ENCODE measurements around the gene UBE2Z. TPM values are rescaled to one million over a fixed set of nuclear protein-coding genes. Genes with fewer than 3 reads are reported as not detected.

UBE2Z gene
- total RNA-seq, 1 experiment from 2014 or later = 182 TPM

DNA sequence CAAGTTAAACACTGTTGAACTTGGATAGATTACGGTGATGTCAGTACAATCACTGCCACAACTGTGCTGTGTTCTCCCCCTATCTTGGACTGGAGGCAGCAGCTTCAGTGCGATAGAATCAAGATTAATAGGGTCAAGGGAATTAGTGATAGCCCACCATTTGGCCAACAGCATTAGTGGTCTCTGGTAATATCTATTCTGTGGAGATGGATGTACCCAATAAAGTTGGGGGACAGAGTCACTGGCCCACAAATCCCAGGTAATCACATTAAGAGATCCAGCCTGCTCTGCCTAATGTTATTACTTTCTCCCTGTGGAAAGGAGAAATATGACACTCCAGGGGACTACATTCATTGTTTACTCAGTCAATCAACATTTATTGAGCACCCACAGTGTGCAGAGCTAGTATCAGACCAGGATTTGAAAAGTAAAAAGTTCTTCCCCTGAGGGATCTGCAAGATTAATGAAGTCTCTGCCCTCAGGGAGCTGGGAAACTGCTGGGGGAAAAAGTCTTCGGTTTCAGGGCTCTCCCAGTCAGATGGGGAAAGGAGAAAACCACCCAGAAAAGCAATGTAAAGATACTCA lies 39.2 kb upstream of the UBE2Z start:
- H3K4me3 Mint-ChIP-seq (ENCODE audit: unreplicated experiment) = no peak overlapping the region
- intact Hi-C loops (cut with micrococcal nuclease; ENCODE audit: unreplicated experiment) = no loop called here
- H3K9me3 Mint-ChIP-seq (ENCODE audit: unreplicated experiment) = no peaks in the 10 kb centered on the region
- DNase-seq = no peak
- CTCF ChIA-PET = interaction anchor here (1.0 to 19.4 kb wide), 4 partner anchors 10 to 66 kb away, joined by 4 to 1184 read pairs (median 8); partner anchors contain the start of gene TTLL6
- peaks cover 21% of the 10 kb centered on the region for H3K36me3 Mint-ChIP-seq (ENCODE audit: insufficient read depth, unreplicated experiment)
- POLR2A ChIA-PET = no interaction called here
- H3K4me3 ChIP-seq (ENCODE audit: low read depth, low read length) = no peak overlapping the region
- peaks cover 54% of the 10 kb centered on the region for H3K4me1 Mint-ChIP-seq (ENCODE audit: low read depth, unreplicated experiment)
- no peaks in the 10 kb centered on the region for H3K27me3 Mint-ChIP-seq (ENCODE audit: insufficient read depth, unreplicated experiment)
- H3K36me3 ChIP-seq (ENCODE audit: control insufficient read depth, insufficient read depth, low read length) = peaks cover 3% of the 10 kb centered on the region
- H3K27ac Mint-ChIP-seq (ENCODE audit: unreplicated experiment) = peak overlapping the region; percentile 36
- H3K27me3 ChIP-seq (replicated peaks; ENCODE audit: control insufficient read depth, insufficient read depth, low read length) = no peaks in the 10 kb centered on the region
- no TSS peak for BruUV-seq (replicated peaks)
- TF ChIP-seq, protein P1, sequence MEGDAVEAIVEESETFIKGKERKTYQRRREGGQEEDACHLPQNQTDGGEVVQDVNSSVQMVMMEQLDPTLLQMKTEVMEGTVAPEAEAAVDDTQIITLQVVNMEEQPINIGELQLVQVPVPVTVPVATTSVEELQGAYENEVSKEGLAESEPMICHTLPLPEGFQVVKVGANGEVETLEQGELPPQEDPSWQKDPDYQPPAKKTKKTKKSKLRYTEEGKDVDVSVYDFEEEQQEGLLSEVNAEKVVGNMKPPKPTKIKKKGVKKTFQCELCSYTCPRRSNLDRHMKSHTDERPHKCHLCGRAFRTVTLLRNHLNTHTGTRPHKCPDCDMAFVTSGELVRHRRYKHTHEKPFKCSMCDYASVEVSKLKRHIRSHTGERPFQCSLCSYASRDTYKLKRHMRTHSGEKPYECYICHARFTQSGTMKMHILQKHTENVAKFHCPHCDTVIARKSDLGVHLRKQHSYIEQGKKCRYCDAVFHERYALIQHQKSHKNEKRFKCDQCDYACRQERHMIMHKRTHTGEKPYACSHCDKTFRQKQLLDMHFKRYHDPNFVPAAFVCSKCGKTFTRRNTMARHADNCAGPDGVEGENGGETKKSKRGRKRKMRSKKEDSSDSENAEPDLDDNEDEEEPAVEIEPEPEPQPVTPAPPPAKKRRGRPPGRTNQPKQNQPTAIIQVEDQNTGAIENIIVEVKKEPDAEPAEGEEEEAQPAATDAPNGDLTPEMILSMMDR (IDR thresholded peaks at IDR 0.05; ENCODE audit: insufficient read depth in 1 of 2, low read depth in 1 of 2, low read length in 1 of 2, severe bottlenecking in 1 of 2, unreplicated experiment in 1 of 2) = no peak
- no peaks in the 10 kb centered on the region for H3K9me3 ChIP-seq
- H3K4me1 ChIP-seq = peaks cover 54% of the 10 kb centered on the region

DNA sequence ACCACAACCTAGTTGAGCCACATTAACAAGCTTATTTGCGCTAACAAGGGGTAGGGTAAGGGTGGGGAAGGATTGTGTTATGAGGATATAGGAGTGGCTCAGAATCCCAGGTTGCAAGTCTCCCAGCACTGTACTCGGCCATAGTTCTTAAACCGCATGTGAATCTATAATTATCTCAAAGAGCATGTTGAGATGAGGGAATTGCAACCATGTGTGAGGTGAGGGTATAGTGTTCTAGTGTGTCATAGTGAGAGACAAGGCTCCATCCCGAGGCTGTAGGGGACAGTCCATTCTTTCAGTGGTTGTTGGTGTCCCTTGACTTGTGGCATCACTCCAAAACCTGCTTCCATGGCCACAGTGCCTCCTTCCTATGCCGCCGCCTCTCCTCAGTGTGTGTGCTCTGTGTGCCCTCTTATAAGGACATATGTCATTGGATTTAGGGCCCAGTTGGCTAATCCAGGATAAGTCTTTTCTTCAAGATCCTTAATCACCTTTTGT lies 38.3 kb upstream of the UBE2Z start:
- H3K4me1 Mint-ChIP-seq (ENCODE audit: low read depth, unreplicated experiment) = peaks cover 62% of the 10 kb centered on the region
- Histone ChIP-seq H3K36me3 (ENCODE audit: control insufficient read depth, insufficient read depth, low read length) (peaks cover 2% of the 10 kb centered on the region), H3K4me1 (peaks cover 54% of the 10 kb centered on the region), H3K27me3 (replicated peaks; ENCODE audit: control insufficient read depth, insufficient read depth, low read length) (no peaks in the 10 kb centered on the region), H3K9me3 (no peaks in the 10 kb centered on the region), H3K4me3 (ENCODE audit: low read depth, low read length) (no peak overlapping the region)
- no peak for DNase-seq
- TF ChIP-seq, protein P1 (IDR thresholded peaks at IDR 0.05; ENCODE audit: insufficient read depth in 1 of 2, low read depth in 1 of 2, low read length in 1 of 2, severe bottlenecking in 1 of 2, unreplicated experiment in 1 of 2) = no peak
- BruUV-seq (replicated peaks) = TSS peak; percentile 9
- H3K27ac Mint-ChIP-seq (ENCODE audit: unreplicated experiment) = peak overlapping the region; percentile 36
- CTCF ChIA-PET = interaction anchor here (0.5 to 19.4 kb wide), 7 partner anchors 9 to 67 kb away, joined by 4 to 1184 read pairs (median 6); partner anchors contain the start of gene TTLL6
- H3K4me3 Mint-ChIP-seq (ENCODE audit: unreplicated experiment) = no peak overlapping the region
- intact Hi-C loops (cut with micrococcal nuclease; ENCODE audit: unreplicated experiment) = loop anchor here (2.0 kb wide), 1 partner anchor 15 kb away; no protein-coding TSS in a partner anchor
- H3K9me3 Mint-ChIP-seq (ENCODE audit: unreplicated experiment) = no peaks in the 10 kb centered on the region
- POLR2A ChIA-PET = interaction anchor here (0.5 kb wide), 1 partner anchor 58 kb away, joined by 7 read pairs; no protein-coding TSS in a partner anchor
- peaks cover 14% of the 10 kb centered on the region for H3K36me3 Mint-ChIP-seq (ENCODE audit: insufficient read depth, unreplicated experiment)
- no peaks in the 10 kb centered on the region for H3K27me3 Mint-ChIP-seq (ENCODE audit: insufficient read depth, unreplicated experiment)

DNA sequence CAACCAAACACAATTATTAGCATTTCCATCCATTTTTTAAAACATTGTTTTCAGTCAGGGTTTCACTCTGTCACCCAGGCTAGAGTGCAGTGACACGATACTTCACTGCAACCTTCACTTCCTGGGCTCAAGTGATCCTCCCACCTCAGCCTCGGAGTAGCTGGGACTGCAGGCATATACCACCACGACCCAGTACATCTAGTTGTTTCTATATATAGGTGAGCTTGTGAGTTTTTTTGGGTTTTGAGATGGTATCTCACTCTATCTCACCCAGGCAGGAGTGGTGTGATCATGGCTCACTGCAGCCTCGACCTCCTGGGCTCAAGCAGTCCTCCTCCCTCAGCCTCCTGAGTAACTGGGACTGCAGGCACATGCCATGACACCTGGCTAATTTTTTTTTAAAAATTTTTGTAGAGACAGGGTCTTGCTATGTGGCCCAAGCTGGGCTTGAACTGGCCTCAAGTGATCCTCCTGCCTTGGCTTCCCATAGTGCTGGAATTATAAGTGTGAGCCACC lies 37.1 kb upstream of the UBE2Z start:
- Mint-ChIP-seq H3K36me3 (ENCODE audit: insufficient read depth, unreplicated experiment) (peaks cover 11% of the 10 kb centered on the region), H3K27ac (ENCODE audit: unreplicated experiment) (peak overlapping the region; percentile 85), H3K4me3 (ENCODE audit: unreplicated experiment) (peak overlapping the region; percentile 50), H3K9me3 (ENCODE audit: unreplicated experiment) (no peaks in the 10 kb centered on the region), H3K4me1 (ENCODE audit: low read depth, unreplicated experiment) (peaks cover 66% of the 10 kb centered on the region), H3K27me3 (ENCODE audit: insufficient read depth, unreplicated experiment) (no peaks in the 10 kb centered on the region)
- intact Hi-C loops (cut with micrococcal nuclease; ENCODE audit: unreplicated experiment) = loop anchor here (1.0 to 2.0 kb wide), 5 partner anchors 11 to 54 kb away; partner anchors contain the start of genes CALCOCO2, TTLL6 and UBE2Z
- POLR2A ChIA-PET = interaction anchor here (0.6 to 1.0 kb wide), 2 partner anchors 17 to 21 kb away, joined by 3 to 6 read pairs; partner anchors contain the start of gene ATP5MC1
- no peak for DNase-seq
- Histone ChIP-seq H3K9me3 (no peaks in the 10 kb centered on the region), H3K27me3 (replicated peaks; ENCODE audit: control insufficient read depth, insufficient read depth, low read length) (no peaks in the 10 kb centered on the region), H3K4me1 (peaks cover 54% of the 10 kb centered on the region), H3K36me3 (ENCODE audit: control insufficient read depth, insufficient read depth, low read length) (no peaks in the 10 kb centered on the region; the same call in 1 of the 2 replicates), H3K4me3 (ENCODE audit: low read depth, low read length) (no peak overlapping the region)
- CTCF ChIA-PET = interaction anchor here (0.6 to 19.4 kb wide), 14 partner anchors 8 to 270 kb away, joined by 3 to 1184 read pairs (median 3); partner anchors contain the start of genes ATP5MC1 and TTLL6
- TF ChIP-seq, protein P1 (IDR thresholded peaks at IDR 0.05; ENCODE audit: insufficient read depth in 1 of 2, low read depth in 1 of 2, low read length in 1 of 2, severe bottlenecking in 1 of 2, unreplicated experiment in 1 of 2) = no peak
- BruUV-seq (replicated peaks) = TSS peak; percentile 35

All from Caco-2 (cell line).